Esophagus squamous epithelium (tissue), 4 donors: ENCODE results near the gene MCL1.
A peak's percentile ranks its signal among the peaks of the same experiment; 100 is the strongest.

Experiments
- POLR2A ChIP-seq, 4 donors: fragments of 450-650 bp; IDR thresholded peaks; one replicate each; pipeline ENCODE4 v1.6.1; 2017; ENCODE audit warnings: antibody characterized with exemption in 4 of 4, mild to moderate bottlenecking in 4 of 4, moderate library complexity in 3 of 4
- TF ChIP-seq, protein P1 (sequence below), 6 experiments: fragments of 450-650 bp in 4 of 6; fragments of 200-600 bp in 2 of 6; sonication (generic) in 2 of 6; IDR thresholded peaks; one replicate each; pipeline ENCODE4 v1.5.1; 2016 to 2019; ENCODE audit warnings: antibody characterized with exemption in 6 of 6, mild to moderate bottlenecking in 4 of 6, moderate library complexity in 4 of 6

DNA sequence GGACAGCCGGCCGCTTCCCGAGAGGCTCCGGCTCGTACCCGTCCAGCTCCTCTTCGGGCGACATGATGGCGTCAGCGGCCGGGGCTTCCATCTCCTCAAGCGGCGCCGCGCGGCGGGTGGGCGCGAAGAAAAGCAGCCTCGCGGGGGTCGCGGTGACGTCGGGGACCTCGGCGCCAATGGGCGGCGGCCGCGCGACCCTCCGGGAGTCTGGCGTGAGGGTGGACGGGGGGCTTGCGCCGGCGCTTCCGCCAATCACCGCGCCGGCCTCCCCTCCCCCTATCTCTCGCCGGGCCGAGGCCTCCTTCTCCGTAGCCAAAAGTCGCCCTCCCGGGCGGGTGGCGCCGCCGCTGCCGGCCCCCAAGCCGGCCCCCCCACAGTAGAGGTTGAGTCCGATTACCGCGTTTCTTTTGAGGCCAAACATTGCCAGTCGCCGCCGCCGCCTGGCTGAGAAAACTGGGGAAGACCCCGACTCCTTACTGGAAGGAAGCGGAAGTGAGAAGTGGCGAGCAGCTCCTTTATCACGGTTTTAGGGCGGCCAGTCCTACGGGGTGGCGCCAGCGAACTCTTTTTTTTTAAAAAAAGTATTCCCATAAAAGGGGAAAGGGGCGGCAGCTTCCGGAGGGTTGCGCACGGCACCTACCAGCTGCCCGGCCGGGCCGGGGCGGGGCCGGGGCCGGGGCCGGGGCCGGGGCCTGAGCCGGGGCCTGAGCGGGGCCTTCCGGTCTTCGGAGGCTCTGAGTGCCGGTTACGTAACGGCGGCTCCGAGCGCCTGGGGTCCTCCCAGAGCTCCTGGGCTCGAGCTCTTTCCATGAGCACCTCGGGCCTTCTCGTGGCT is at the start of gene MCL1:
- TF ChIP-seq, protein P1, sequence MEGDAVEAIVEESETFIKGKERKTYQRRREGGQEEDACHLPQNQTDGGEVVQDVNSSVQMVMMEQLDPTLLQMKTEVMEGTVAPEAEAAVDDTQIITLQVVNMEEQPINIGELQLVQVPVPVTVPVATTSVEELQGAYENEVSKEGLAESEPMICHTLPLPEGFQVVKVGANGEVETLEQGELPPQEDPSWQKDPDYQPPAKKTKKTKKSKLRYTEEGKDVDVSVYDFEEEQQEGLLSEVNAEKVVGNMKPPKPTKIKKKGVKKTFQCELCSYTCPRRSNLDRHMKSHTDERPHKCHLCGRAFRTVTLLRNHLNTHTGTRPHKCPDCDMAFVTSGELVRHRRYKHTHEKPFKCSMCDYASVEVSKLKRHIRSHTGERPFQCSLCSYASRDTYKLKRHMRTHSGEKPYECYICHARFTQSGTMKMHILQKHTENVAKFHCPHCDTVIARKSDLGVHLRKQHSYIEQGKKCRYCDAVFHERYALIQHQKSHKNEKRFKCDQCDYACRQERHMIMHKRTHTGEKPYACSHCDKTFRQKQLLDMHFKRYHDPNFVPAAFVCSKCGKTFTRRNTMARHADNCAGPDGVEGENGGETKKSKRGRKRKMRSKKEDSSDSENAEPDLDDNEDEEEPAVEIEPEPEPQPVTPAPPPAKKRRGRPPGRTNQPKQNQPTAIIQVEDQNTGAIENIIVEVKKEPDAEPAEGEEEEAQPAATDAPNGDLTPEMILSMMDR (IDR thresholded peaks at IDR 0.05): peak in 4 of 6 experiments; percentile 7 to 33 (median 21)
- peak in 3 of 4 donors; percentile 87 to 99 (median 96) for TF ChIP-seq POLR2A (IDR thresholded peaks at IDR 0.05)
